HTERT RPE-1 (cell line): ENCODE measurements around the gene SLC22A16.

Experiments
- in situ Hi-C: fragments of 300-500 bp; cut with MboI; formaldehyde crosslinking; loops from 4 replicates; pipeline ENCODE4 v1.14.3; 2020; ENCODE audit warnings: low sequenced_read_pairs

The SLC22A16 gene

DNA sequence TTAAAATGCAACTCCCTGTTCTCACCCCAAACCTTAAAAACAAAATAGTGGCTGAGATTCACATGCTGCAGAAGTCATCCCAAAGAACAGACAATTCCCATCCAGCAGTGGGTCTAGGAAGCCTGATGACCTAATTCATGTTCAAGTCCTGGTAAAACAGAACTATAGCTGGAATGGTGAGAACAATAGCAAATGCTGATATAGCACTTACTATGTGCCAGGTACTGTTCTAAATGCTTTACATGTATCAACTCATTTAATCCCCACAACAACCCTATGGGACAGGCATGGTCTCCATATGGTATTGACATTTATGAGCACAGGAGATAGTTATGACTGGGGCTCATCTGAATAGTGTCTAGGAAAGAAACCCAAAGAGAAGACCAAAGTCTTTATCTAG lies 66.6 kb downstream of the SLC22A16 start:
- in situ Hi-C loops: no loop called here

DNA sequence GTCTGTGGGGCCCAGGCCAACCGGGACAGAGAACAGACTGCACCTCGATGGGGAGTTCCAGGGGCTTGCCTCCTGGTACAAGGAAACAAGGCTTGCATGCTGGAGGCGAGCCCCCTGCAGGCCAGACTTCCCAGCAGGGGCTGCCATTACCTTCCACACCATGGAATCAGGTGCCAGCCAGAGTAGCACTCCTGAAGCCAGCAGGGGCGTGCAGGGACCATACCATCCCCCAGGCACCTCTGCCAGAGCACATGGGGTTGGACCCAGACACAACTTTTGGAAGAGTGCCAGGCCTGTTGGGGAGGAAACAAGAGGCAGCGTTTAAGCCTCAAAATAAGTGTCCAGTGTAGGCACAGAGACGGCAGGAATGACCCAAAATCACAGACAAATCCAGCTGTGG lies 67.5 kb downstream of the SLC22A16 start:
- in situ Hi-C loops: no loop called here

- in situ Hi-C loops: no loop called here
Observed at GRCh38 chr6:110404607-110405006, 71.8 kb downstream of the SLC22A16 start.

GRCh38 chr6:110401585-110402176 lies 74.7 kb downstream of the SLC22A16 start:
- in situ Hi-C loops: no loop called here

GRCh38 chr6:110400208-110400607 lies 76.2 kb downstream of the SLC22A16 start:
- in situ Hi-C loops: no loop called here

DNA sequence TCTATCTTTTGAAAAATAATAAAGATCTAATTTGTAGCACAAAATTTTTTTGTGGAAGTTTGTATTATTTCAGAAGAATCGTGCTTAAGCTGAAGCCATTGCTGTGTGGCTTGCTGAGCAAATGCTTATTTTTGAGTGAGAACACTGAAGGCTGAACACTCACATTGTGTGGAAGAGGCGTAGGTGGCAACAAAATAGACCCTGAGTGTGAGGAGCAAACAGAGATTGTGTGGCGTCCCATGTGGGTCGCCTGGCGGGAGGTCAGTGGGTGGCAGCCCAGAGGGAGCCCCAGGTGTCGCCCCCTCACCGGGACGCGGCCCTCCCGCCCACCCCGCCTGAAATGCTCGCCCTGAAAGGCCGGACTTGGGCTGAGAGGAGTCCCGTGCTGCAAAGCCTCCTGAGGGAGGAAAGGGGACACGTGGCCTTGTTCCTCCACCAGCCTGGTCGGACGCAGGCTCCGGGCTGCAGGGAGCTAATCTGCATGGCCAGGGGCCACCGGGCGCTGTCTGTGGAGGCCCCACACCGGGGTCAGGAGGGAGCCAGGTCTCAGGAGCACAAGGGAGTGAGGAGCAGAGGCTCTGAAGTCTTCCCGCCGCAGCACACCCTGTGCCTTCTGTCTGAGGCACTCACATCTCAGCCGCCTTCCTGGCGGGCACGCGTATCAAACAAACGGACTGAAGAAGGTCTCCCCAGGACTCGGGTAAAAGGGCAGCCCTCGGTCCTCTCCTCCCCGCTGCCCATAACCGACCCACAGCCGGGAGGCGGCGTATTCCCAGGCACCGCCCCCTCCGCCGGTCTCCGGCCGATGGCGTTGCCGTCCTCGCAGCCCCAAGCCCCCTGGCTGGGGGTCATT lies 77.0 kb downstream of the SLC22A16 start:
- in situ Hi-C loops: no loop called here

GRCh38 chr6:110398778-110399177 lies 77.6 kb downstream of the SLC22A16 start:
- in situ Hi-C loops: no loop called here

DNA sequence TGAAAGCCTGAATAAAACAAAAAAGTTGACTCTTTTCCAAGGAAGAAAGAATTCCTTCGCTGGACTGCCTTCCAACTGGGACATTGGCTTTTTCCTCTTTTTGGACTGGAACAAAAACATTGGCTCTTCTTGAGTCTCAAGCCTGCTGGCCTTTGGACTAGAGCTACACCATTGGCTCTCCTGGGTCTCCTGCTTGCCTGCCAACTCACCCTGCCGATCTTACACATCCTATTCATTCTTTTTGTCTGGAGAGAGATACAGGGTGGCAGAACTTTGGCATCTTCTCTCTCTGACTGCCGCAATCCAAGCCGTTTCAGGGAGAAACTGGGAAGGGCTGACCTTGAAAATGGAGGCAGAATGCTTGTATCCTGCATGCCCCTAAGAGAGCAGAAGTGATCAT lies 81.2 kb downstream of the SLC22A16 start:
- in situ Hi-C loops: no loop called here

- in situ Hi-C loops: no loop called here
Observed at GRCh38 chr6:110394409-110394808, 82.0 kb downstream of the SLC22A16 start.

DNA sequence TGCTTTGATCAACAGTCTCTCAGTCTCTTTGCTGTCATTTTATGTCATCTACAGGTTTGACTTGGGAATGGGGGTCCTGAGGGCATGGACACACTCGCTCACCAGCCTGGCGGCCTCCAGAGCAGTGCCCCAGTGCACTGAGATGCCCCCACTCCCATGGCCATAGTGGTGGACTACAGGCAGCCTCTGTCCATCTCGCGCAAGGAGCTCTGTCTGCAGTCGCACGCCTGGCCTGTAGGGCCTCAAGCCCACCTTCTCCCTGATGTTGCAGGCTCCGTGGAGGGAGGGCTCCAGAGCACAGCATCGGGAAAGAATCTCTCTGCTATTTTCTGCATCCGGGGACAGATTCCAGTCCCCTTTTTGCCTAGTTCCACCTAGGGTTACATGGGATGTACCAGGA lies 83.7 kb downstream of the SLC22A16 start:
- in situ Hi-C loops: no loop called here

- in situ Hi-C loops: no loop called here
Observed at GRCh38 chr6:110390404-110390803, 86.0 kb downstream of the SLC22A16 start.

DNA sequence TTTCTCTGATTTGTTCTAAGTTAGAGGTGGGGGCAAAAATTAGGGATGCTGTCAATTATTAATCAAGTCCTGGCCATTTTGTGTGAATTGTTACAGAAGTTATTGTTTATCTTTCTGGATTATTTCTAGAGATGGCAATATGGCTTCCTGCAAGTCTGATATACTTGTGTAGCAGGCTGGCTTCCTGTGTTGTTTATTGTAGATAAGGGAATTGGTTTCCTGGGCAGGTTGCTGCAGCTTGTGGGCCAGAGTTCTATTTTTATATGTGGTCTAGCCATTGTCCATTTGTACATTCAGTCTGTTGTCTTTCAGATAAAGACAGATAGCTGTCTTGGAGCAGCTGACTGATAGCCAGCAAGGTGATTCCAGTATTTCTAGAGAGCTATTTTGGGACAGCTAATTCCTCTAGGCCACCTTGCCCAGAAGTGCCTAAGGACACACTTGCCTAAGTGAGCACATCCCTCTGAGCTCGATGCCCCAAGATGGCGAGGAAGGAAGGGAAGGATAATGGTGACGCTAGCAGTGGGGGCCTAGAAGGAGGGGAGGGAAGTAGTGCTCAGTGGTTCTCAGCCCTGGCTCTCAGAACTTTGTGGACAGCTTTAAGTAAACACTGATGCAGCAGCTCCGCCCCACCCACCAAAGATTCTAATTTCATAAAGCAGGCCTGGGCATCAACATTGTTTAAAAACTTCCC lies 86.6 kb downstream of the SLC22A16 start:
- in situ Hi-C loops: no loop called here

GRCh38 chr6:110387986-110388385 lies 88.4 kb downstream of the SLC22A16 start:
- in situ Hi-C loops: no loop called here

DNA sequence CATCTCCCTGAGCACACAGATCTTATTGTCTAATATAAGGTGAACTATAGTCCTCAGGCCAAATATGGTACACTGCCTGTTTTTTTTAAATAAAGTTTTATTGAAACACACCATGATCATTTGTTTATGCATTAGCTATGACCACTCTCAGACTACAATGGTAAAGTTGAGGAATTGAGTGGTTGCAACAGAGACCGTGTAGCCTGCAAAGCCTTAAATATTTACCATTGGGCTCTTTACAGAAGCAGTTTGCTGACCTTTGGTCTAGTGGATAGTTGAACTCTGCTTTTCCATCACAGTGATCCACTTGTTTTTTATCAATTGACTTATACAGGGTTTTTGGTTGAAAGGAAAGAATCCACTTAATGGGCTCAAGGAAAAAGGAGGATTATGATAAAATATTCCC lies 91.0 kb downstream of the SLC22A16 start:
- in situ Hi-C loops: no loop called here

- in situ Hi-C loops: no loop called here
Observed at GRCh38 chr6:110378552-110378951, 97.9 kb downstream of the SLC22A16 start.
